Keratinocyte (primary cell): Measurements from ENCODE around the gene MED12L.

ENCODE experiments used
- CTCF ChIP-seq, 3 experiments: IDR thresholded peaks in 1 of 3; conservative IDR thresholded peaks in 1 of 3; optimal IDR thresholded peaks in 1 of 3; 2 replicates in 2 of 3; 3 replicates in 1 of 3; pipeline versions ENCODE3 to v1.5.1; 2011; ENCODE audit warnings: low read length in 3 of 3, mild to moderate bottlenecking in 3 of 3, moderate library complexity in 2 of 3, control low read depth in 1 of 3, inconsistent platforms in 1 of 3; ENCODE audit not compliant: insufficient read depth in 2 of 3; ENCODE audit errors: extremely low read depth in 1 of 3
- EZH2 ChIP-seq: IDR thresholded peaks from one replicate; pipeline ENCODE4 v1.6.1; 2012; ENCODE audit warnings: inconsistent platforms, mild to moderate bottlenecking, low read length, moderate library complexity

- no peak for TF ChIP-seq CTCF (optimal IDR thresholded peaks at IDR 0.05 in 1 of 3, IDR thresholded peaks at IDR 0.05 in 1 of 3, conservative IDR thresholded peaks at IDR 0.05 in 1 of 3; ENCODE audit: extremely low read depth in 1 of 3, insufficient read depth in 2 of 3, low read length in 3 of 3)
- TF ChIP-seq EZH2: no peak
These were observed 220.8 kb downstream of the MED12L start for GRCh38 chr3:151306168-151306810.
